Breast epithelium (tissue), 3 donors: ENCODE measurements around the gene AARS2.

Experiments
- POLR2A ChIP-seq: fragments of 450-650 bp; IDR thresholded peaks from one replicate; pipeline ENCODE4 v1.6.1; 2016; ENCODE audit warnings: antibody characterized with exemption, mild to moderate bottlenecking, moderate library complexity
- TF ChIP-seq, protein P1 (sequence below), 3 donors: fragments of 450-650 bp; IDR thresholded peaks; one replicate each; pipeline ENCODE4 v1.5.1; 2016 to 2017; ENCODE audit warnings: antibody characterized with exemption in 3 of 3, mild to moderate bottlenecking in 3 of 3, moderate library complexity in 3 of 3

DNA sequence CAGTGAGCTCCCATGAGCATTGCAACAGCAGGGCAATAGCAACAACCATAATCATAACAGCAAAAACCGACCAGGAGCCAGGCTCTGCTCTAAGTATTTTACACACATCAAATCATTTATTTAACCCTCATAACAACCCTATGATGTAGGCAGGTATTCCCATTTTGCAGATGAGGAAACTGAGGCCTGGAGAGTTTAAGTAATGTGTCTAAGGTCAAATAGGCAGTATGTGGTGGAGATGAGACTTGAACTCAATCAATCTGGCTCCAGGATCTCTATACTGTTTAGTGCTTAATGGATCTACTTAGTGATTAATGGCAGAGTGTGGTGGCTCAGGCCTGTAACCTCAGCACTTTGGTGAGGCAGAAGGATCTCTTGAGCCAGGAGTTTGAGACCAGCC is 39.5 kb downstream of the AARS2 start:
- no peak for TF ChIP-seq POLR2A
- TF ChIP-seq, protein P1, sequence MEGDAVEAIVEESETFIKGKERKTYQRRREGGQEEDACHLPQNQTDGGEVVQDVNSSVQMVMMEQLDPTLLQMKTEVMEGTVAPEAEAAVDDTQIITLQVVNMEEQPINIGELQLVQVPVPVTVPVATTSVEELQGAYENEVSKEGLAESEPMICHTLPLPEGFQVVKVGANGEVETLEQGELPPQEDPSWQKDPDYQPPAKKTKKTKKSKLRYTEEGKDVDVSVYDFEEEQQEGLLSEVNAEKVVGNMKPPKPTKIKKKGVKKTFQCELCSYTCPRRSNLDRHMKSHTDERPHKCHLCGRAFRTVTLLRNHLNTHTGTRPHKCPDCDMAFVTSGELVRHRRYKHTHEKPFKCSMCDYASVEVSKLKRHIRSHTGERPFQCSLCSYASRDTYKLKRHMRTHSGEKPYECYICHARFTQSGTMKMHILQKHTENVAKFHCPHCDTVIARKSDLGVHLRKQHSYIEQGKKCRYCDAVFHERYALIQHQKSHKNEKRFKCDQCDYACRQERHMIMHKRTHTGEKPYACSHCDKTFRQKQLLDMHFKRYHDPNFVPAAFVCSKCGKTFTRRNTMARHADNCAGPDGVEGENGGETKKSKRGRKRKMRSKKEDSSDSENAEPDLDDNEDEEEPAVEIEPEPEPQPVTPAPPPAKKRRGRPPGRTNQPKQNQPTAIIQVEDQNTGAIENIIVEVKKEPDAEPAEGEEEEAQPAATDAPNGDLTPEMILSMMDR (IDR thresholded peaks at IDR 0.05): no peak
